SJCRH30 (cell line): ENCODE data around the gene USP10. TPM values are rescaled to one million over a fixed set of nuclear protein-coding genes. Genes with fewer than 3 reads are reported as not detected.

Experiments
- DNase-seq, 2 experiments: peaks; one replicate each; pipeline ENCODE4 v3.0.0-alpha.2; 2015 to 2020
- H3K27ac ChIP-seq: fragments of 250-450 bp; sonication (Bioruptor Pico); 2 replicates; pipeline ENCODE4 v1.5.1; 2020; ENCODE audit warnings: mild to moderate bottlenecking, moderate library complexity
- H3K27me3 ChIP-seq: fragments of 250-450 bp; sonication (Bioruptor Pico); 2 replicates; pipeline ENCODE4 v1.5.1; 2020; ENCODE audit warnings: mild to moderate bottlenecking, moderate library complexity
- H3K36me3 ChIP-seq: fragments of 250-450 bp; sonication (Bioruptor Pico); 2 replicates; pipeline ENCODE4 v1.5.1; 2020; ENCODE audit warnings: mild to moderate bottlenecking, moderate library complexity
- H3K4me1 ChIP-seq: fragments of 250-450 bp; sonication (Bioruptor Pico); 2 replicates; pipeline ENCODE4 v1.5.1; 2020; ENCODE audit warnings: mild to moderate bottlenecking, moderate library complexity
- H3K4me3 ChIP-seq: fragments of 250-450 bp; sonication (Bioruptor Pico); 2 replicates; pipeline ENCODE4 v1.5.1; 2020; ENCODE audit warnings: mild to moderate bottlenecking, moderate library complexity
- H3K9me3 ChIP-seq: fragments of 250-450 bp; sonication (Bioruptor Pico); replicated peaks from 2 replicates; pipeline ENCODE4 v1.5.1; 2020; ENCODE audit warnings: mild to moderate bottlenecking, moderate library complexity
- total RNA-seq: library from RNA; depleted of rRNA; stranded (reverse); fragments of >200 nt; shearing (Covaris generic); gene quantifications from 2 replicates; pipeline ENCODE4 v1.2.3, GENCODE V29; 2014

Gene USP10
- total RNA-seq, 1 experiment from 2014 or later, result 68.3 TPM

DNA sequence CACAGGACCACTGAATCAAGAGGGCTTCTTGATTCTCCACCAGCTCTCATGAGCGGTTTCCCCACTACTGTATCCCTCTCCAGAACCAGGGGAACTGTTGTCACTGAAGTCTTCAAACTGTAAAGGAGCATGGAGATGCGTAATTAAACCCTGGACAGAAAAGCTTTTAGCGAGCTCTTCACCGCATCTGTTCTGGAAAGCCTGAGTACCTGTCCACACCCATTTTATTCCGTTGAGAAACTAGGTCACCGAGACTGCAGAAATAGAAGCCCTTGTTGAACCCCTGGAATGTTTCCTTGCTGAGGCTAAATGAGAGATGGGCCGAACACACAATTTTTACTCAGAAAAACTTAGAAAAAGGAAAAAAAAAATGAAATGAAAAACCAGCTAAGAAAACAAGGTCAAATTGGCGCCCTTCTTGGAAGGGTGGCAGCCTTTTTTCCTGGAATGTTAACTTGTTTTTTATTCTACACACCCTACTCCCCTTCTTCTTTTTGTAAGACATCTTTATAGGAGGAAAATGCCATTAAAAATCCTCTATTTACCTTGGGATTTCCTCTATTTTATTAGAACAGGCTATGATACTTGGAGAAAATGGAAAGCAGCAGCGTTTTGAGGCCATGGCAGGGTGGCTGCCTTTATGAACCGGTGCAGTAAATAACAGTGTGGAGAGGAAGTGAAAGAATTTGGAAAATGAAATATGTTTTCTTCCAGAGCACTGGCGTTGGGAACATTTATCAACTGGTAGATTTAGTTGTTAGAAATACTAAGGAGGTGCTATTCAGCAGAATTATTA, 67.4 kb downstream of the USP10 start:
- no peak overlapping the region for H3K27ac ChIP-seq
- H3K36me3 ChIP-seq, result peaks cover 43% of the 10 kb centered on the region
- H3K9me3 ChIP-seq, result no peaks in the 10 kb centered on the region
- H3K4me3 ChIP-seq, result no peak overlapping the region
- H3K4me1 ChIP-seq, result no peaks in the 10 kb centered on the region
- DNase-seq, result no peak
- H3K27me3 ChIP-seq, result no peaks in the 10 kb centered on the region

GRCh38 chr16:84768061-84768807, 68.4 kb downstream of the USP10 start:
- Histone ChIP-seq H3K4me1 (no peaks in the 10 kb centered on the region), H3K27me3 (no peaks in the 10 kb centered on the region), H3K27ac (no peak overlapping the region), H3K9me3 (no peaks in the 10 kb centered on the region), H3K36me3 (peaks cover 43% of the 10 kb centered on the region), H3K4me3 (no peak overlapping the region)
- DNase-seq, result no peak

GRCh38 chr16:84768808-84769197, 69.0 kb downstream of the USP10 start:
- DNase-seq, result no peak
- no peaks in the 10 kb centered on the region for H3K4me1 ChIP-seq
- H3K36me3 ChIP-seq, result peaks cover 40% of the 10 kb centered on the region

DNA sequence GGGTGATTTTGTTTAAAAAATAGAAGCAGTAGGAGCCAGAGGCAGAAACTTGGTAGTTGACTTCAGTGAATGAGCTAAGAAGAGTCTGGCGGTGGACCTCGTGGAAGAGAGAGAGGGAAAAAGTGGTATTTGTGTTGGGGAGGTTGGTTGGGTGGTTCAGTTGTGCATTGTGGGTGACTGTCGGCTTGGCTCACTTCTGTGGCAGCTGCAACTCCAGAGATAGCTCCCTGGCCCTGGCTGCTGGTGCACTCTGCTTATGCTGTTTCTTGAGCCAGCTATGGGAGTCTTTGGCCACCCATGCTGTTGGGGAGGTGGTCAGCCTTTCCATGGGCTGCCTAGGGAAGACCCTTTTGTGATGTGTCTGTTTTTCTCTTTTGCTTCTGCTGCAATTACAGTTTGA, 69.6 kb downstream of the USP10 start:
- no peak for DNase-seq
- Histone ChIP-seq H3K27ac (no peak overlapping the region), H3K4me3 (no peak overlapping the region), H3K27me3 (no peaks in the 10 kb centered on the region), H3K36me3 (peaks cover 34% of the 10 kb centered on the region), H3K9me3 (no peaks in the 10 kb centered on the region), H3K4me1 (no peaks in the 10 kb centered on the region)

More at GRCh38 chr16:84768808-84769197, 69.0 kb downstream of the USP10 start:
- Histone ChIP-seq H3K27ac (no peak overlapping the region), H3K9me3 (no peaks in the 10 kb centered on the region), H3K27me3 (no peaks in the 10 kb centered on the region), H3K4me3 (no peak overlapping the region)

DNA sequence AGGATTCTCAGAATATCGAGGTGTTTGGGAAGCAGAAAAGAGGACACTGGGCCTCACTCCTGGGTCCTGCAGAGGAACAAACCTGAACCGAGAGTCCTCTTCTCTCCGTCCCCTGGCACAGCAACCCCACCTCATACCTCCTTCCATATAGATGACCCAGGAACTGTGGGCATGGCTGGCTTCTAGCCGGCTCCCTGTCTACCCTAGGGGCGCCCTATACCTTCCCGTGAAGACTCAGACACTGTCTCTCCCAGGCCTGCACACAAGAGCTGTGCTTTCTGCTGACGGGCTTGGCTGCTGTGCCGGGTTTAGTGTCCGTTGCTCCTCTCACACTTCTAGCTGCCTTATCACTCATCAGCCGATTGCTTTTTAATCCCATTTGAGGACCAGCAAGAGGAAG, 73.5 kb downstream of the USP10 start:
- H3K36me3 ChIP-seq, result peaks cover 11% of the 10 kb centered on the region
- no peak overlapping the region for H3K27ac ChIP-seq

DNA sequence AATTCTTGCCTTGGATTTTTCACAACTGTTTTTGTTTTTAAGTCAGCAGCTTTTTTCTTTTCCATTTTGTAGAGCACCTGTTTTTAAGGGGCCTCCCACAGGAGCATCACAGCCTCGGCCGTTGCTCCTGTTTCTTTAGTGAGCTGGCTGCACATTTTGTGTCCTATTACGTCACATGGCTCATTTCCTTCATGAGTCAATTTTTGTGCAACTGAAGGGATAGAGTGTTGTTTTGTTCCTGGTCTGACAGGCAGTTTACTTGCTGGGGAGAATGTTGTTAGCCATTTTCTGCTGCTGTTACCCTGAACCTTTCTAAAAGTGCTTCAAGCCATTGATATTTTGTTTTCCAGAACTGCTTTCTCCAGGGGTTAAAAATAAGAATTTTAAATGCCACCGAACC, 75.0 kb downstream of the USP10 start:
- DNase-seq, result no peak
- peaks cover 6% of the 10 kb centered on the region; the same call in 1 of the 2 replicates for H3K36me3 ChIP-seq
- H3K27ac ChIP-seq, result no peak overlapping the region
- no peaks in the 10 kb centered on the region for H3K9me3 ChIP-seq
- no peaks in the 10 kb centered on the region for H3K4me1 ChIP-seq
- H3K27me3 ChIP-seq, result no peaks in the 10 kb centered on the region
- no peak overlapping the region for H3K4me3 ChIP-seq

More for the DNA sequence above, 73.5 kb downstream of the USP10 start:
- Histone ChIP-seq H3K4me1 (no peaks in the 10 kb centered on the region), H3K9me3 (no peaks in the 10 kb centered on the region), H3K27me3 (no peaks in the 10 kb centered on the region), H3K4me3 (no peak overlapping the region)
- no peak for DNase-seq

DNA sequence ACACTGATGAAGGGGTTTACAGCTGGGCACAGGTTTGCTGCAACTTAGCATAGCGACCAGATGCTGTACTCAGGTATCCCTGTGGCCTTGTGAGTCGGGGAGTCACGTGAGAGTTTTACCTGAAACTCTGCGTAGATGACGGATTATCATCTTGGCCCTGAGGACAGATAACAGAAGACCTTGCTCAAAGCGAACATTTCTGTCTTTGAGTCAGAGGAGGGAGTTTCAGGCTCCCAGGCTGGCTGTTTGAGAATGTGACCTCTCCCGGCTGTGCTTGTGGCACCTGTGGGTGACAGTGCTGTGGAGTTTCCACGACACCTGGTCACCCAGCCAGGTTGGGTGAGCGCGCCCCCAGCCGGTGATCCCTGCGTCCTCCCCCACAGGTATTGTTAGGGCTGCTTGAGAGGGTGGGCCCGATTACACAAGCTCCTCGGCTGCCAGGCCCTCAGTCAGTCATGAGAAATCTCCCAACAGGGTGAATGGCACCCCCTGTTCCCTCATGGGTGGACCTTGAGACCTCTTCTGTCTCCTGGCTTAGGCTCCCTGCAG, 75.5 kb downstream of the USP10 start:
- no peaks in the 10 kb centered on the region for H3K9me3 ChIP-seq
- H3K36me3 ChIP-seq, result peaks cover 6% of the 10 kb centered on the region; the same call in 1 of the 2 replicates
- H3K27ac ChIP-seq, result no peak overlapping the region
- DNase-seq, result no peak
- H3K27me3 ChIP-seq, result no peaks in the 10 kb centered on the region
- H3K4me1 ChIP-seq, result no peaks in the 10 kb centered on the region
- H3K4me3 ChIP-seq, result no peak overlapping the region

DNA sequence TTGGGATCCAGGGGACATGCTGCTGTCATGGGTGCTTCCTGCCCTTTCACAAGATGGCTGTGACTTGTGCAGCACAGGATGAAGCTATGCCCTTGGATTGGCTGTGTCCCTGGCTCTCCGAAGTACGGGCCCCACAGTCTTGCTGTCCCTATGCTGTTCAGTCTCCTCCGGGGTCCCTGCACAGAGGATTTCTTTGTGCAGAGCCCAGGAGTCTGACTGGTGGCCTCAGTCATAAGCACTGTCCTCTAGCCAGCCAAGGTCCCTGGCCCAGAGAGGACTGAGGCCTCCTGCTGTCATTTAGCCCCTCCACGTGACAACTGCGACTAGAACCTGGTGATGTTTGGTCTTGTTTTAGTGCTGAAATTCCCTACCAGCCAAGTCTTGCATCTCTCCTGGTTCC, 77.6 kb downstream of the USP10 start:
- H3K27me3 ChIP-seq, result no peaks in the 10 kb centered on the region
- no peak overlapping the region for H3K27ac ChIP-seq
- DNase-seq, result no peak
- no peaks in the 10 kb centered on the region for H3K4me1 ChIP-seq
- H3K4me3 ChIP-seq, result no peak overlapping the region
- H3K36me3 ChIP-seq, result peaks cover 3% of the 10 kb centered on the region; the same call in 1 of the 2 replicates
- no peaks in the 10 kb centered on the region for H3K9me3 ChIP-seq

- H3K4me3 ChIP-seq, result no peak overlapping the region
- no peaks in the 10 kb centered on the region for H3K9me3 ChIP-seq
- no peak overlapping the region for H3K27ac ChIP-seq
- H3K36me3 ChIP-seq, result no peaks in the 10 kb centered on the region; the same call in 1 of the 2 replicates
- no peaks in the 10 kb centered on the region for H3K4me1 ChIP-seq
- no peak for DNase-seq
- no peaks in the 10 kb centered on the region for H3K27me3 ChIP-seq
Measured at GRCh38 chr16:84778720-84779119, 78.9 kb downstream of the USP10 start.

DNA sequence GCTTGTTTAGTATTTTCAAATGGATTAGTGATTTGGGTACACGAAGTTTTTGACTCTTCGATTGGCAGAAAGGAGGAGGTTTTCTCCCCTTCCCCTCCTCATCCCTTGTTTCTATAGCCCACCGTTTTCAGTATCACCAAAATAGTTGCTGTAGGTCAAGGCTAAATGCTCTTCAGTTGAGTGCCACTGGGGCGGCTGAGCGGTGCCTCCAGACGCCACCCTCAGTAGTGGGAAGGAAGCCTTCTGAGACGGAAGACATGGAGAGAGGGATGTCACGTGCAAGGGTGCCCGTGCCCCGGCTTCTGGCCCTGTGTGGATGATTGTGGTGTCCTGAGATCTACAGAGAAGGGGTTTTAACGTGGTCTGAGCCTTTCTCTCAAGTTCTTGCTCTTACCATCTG, 80.3 kb downstream of the USP10 start:
- DNase-seq, result no peak
- Histone ChIP-seq H3K4me3 (no peak overlapping the region), H3K36me3 (no peaks in the 10 kb centered on the region; the same call in 1 of the 2 replicates), H3K4me1 (no peaks in the 10 kb centered on the region), H3K27ac (no peak overlapping the region), H3K9me3 (no peaks in the 10 kb centered on the region), H3K27me3 (no peaks in the 10 kb centered on the region)

DNA sequence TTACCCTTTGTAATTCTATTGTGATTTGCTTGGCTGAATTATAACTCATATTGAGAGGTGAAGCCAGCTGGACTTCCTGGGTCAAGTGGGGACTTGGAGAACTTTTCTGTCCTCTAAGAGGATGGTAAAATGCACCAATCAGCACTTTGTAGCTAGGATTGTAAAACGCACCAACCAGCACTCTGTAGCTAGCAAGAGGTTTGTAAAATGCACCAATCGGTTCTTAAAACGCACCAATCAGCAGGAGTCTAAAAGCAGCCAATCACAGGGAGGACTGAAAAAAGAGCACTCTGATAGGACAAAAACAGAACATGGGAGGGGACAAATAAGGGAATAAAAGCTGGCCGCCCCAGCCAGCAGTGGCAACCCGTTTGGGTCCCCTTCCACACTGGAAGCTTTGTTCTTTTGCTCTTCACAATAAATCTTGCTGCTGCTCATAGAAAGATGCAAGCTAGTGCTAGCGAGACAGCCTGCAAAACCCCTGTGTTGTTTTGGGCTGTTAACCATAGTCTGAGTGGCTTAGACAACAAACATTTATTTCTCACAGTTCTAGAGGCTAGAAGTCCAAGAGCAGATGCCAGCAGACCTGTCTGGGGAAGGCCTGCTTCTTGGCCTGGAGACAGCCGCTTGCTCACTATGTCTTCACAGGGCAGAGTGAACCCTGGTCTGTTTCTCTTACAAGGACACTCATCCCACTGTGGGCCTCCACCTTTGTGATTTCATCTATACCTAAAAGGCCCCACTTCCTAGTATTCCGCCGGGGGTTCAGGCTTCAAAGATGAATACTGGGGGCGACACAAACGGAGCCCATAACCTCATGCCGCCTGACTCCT, 81.0 kb downstream of the USP10 start:
- Histone ChIP-seq H3K27me3 (no peaks in the 10 kb centered on the region), H3K4me3 (no peak overlapping the region), H3K9me3 (no peaks in the 10 kb centered on the region), H3K4me1 (peaks cover 1% of the 10 kb centered on the region; the same call in 1 of the 2 replicates), H3K27ac (no peak overlapping the region), H3K36me3 (no peaks in the 10 kb centered on the region; the same call in 1 of the 2 replicates)
- DNase-seq, result no peak

DNA sequence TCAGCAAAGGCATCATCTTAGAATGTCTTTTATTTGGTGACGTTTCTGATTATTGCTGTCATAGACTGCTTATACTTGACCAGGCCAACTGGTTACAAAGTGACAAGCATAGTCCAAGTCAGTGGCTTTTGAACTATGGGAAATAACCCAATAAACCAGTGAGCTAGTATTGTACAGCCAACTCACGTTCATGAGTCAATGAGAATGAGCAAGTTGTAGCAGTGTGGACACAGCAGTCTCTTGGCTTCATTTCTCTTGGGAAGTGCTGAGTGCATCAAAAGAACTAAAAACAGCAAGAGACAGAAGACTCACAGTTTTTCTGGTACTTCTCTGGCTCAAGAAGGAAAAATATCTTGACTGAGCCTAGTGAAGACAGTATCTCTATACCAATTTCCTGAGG, 83.0 kb downstream of the USP10 start:
- Histone ChIP-seq H3K9me3 (no peaks in the 10 kb centered on the region), H3K27me3 (no peaks in the 10 kb centered on the region), H3K4me1 (peaks cover 6% of the 10 kb centered on the region; the same call in 1 of the 2 replicates), H3K4me3 (no peak overlapping the region), H3K36me3 (no peaks in the 10 kb centered on the region; the same call in 1 of the 2 replicates), H3K27ac (no peak overlapping the region)
- DNase-seq, result no peak

- Histone ChIP-seq H3K4me3 (no peak overlapping the region), H3K36me3 (no peaks in the 10 kb centered on the region), H3K27ac (no peak overlapping the region), H3K4me1 (peaks cover 11% of the 10 kb centered on the region; the same call in 1 of the 2 replicates), H3K27me3 (no peaks in the 10 kb centered on the region), H3K9me3 (no peaks in the 10 kb centered on the region)
- peak; percentile 72 to 73 for DNase-seq
Measured at GRCh38 chr16:84785843-84786581, 86.2 kb downstream of the USP10 start.
